Measurements from ENCODE around the gene DCBLD2.

DNA sequence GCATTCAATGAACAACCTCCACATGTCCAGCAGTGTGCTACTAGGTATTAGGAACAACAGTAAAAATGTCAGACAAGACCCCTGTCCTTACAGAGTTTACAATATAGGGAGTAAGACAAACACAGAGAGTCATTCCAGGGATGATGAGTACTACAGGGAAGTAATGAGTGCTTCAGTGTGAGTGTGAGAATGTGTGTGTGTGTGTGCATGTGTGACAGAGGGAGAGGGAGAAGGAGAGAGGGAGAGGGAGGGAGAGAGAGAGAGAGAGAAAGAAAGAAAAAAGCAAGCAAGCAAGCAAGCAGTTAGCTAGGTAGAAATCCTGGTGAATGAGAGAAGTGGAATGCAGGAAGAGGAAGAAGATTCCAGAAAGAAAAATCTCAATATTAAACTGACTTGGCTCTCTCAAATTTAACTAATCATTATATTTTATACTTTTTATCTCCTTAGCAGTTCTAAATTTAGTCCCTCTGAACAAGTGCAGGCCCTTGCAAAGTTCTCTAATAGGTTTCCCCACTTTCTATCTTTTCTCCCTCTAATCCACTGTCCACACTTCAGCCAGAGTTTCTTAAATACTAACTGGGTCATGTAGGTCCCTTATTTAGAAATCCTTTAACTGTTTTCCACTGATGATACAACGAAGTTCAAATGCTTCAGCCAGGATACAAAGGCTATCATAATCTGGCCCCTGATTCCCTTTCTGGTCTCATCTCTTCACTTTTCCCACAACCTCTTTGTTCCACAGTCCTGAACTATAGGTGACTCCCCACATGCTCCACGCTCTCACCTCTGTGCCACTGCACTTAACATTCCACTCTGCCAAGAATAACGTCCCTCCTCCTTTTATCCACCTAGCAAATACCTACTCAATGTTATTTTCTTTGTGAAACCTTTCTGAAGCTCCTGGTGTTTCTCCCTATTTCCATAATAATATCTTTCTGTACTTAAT, 10.3 kb downstream of the DCBLD2 start:
- no peak for TF ChIP-seq RFX5 (IDR thresholded peaks at IDR 0.05; ENCODE audit: low read depth, low read length)
- no peak for TF ChIP-seq MAFK (IDR thresholded peaks at IDR 0.05; ENCODE audit: low read depth, low read length)
- no peak for TF ChIP-seq MAZ (IDR thresholded peaks at IDR 0.05; ENCODE audit: borderline replicate concordance, low read depth, low read length)
- TF ChIP-seq, protein P1, sequence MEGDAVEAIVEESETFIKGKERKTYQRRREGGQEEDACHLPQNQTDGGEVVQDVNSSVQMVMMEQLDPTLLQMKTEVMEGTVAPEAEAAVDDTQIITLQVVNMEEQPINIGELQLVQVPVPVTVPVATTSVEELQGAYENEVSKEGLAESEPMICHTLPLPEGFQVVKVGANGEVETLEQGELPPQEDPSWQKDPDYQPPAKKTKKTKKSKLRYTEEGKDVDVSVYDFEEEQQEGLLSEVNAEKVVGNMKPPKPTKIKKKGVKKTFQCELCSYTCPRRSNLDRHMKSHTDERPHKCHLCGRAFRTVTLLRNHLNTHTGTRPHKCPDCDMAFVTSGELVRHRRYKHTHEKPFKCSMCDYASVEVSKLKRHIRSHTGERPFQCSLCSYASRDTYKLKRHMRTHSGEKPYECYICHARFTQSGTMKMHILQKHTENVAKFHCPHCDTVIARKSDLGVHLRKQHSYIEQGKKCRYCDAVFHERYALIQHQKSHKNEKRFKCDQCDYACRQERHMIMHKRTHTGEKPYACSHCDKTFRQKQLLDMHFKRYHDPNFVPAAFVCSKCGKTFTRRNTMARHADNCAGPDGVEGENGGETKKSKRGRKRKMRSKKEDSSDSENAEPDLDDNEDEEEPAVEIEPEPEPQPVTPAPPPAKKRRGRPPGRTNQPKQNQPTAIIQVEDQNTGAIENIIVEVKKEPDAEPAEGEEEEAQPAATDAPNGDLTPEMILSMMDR (conservative IDR thresholded peaks at IDR 0.05; ENCODE audit: low read depth, low read length): no peak
